ENCODE measurements around the gene USP17L29. TPM values are rescaled to one million over a fixed set of nuclear protein-coding genes. Genes with fewer than 3 reads are reported as not detected.
"Not testable (repeated sequence)": the region's sequence is repeated elsewhere in the genome, so short reads cannot be mapped to it uniquely, and the experiment has no call there.

USP17L29 gene
- total and polyA plus RNA-seq, 2 of the 8 experiments (the other 6 are each of a cell fraction or from before 2014, with no cell fraction given): not detected

DNA sequence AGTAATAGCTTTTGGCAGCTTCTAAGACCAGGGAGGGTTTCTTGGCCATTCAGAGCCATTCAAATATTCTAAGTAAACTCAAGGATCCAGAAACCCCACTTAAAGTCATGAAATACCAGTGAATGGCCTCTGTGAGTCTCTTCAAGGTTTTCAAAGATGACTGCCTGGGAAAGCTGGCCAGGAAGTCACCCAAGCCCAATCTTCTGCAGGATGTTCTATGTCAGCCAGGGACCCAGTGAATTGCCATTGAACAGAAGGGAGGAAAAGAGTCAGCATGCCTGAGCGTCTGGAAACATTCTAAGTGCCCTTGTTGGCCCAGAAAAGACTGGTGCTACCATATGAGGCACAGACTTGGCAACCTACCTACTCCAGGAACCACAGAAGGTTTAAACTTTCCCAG, 26.4 kb downstream of the USP17L29 start:
- H2BK12ac ChIP-seq (ENCODE audit: low read depth, low read length); H3K18ac ChIP-seq (ENCODE audit: extremely low read depth, low read length); H3K79me1 ChIP-seq (ENCODE audit: low read depth, low read length); FAIRE-seq; H3K9ac ChIP-seq (replicated peaks in 1 of 4; ENCODE audit: extremely low read depth in 1 of 4, low read depth in 3 of 4, low read length in 3 of 4); H3K79me2 ChIP-seq (ENCODE audit: control insufficient read depth in 1 of 2, insufficient read depth in 2 of 2, low read length in 2 of 2); H4K20me1 ChIP-seq (replicated peaks in 1 of 2; ENCODE audit: control insufficient read depth in 1 of 2, insufficient read depth in 2 of 2, low read length in 2 of 2); H3K36me3 ChIP-seq (ENCODE audit: control insufficient read depth in 2 of 4, insufficient read depth in 4 of 4, low read length in 3 of 4); H3K56ac ChIP-seq (replicated peaks; ENCODE audit: insufficient read length, low read depth, low read length); H4K5ac ChIP-seq (ENCODE audit: insufficient read length, low read depth, low read length); H2BK5ac ChIP-seq (ENCODE audit: low read depth, low read length); H3K23me2 ChIP-seq (ENCODE audit: low read depth, low read length); POLR2A ChIA-PET (ENCODE audit: partially characterized antibody); H3K4me1 ChIP-seq (replicated peaks in 1 of 4; ENCODE audit: control insufficient read depth in 3 of 4, insufficient read depth in 4 of 4, low read length in 3 of 4); H2BK15ac ChIP-seq (ENCODE audit: low read length); H2AFZ ChIP-seq (ENCODE audit: low read length); H3K27ac ChIP-seq (ENCODE audit: low read depth, low read length); H3K4me3 ChIP-seq (ENCODE audit: extremely low read depth in 1 of 4, insufficient read depth in 2 of 4, low read depth in 3 of 4, low read length in 4 of 4); DNase-seq (ENCODE audit: low read depth in 1 of 2, low spot score in 2 of 2); H2AK5ac ChIP-seq (ENCODE audit: low read depth, low read length); H4K91ac ChIP-seq (replicated peaks; ENCODE audit: insufficient read length, low read length); H2BK20ac ChIP-seq (ENCODE audit: low read length); H3K27me3 ChIP-seq (replicated peaks in 1 of 4; ENCODE audit: control insufficient read depth in 3 of 4, extremely low read depth in 1 of 4, insufficient read depth in 3 of 4, low read length in 3 of 4); H3K4me2 ChIP-seq (ENCODE audit: insufficient read depth in 1 of 2, low read depth in 2 of 2, low read length in 2 of 2); H2BK120ac ChIP-seq (replicated peaks; ENCODE audit: low read depth, low read length); CTCF ChIA-PET (ENCODE audit: partially characterized antibody); H4K8ac ChIP-seq (ENCODE audit: extremely low read depth, insufficient read depth, low read length); H3K23ac ChIP-seq (ENCODE audit: insufficient read length); H3K4ac ChIP-seq (replicated peaks; ENCODE audit: insufficient read length, low read depth, low read length); H3K14ac ChIP-seq (ENCODE audit: insufficient read length): not testable (repeated sequence)
- WGBS, 2 experiments (ENCODE audit: extremely low coverage in 1 of 2, insufficient coverage in 1 of 2, insufficient read length in 1 of 2, insufficient replicate concordance in 2 of 2, low coverage in 1 of 2, low lambda C conversion rate in 2 of 2, missing lambda C conversion rate in 1 of 2): 14% methylated on average over 1 of the region's 1 CpG; no CpG with 5 or more reads in 1 of the 2 experiments
- H3K9me3 ChIP-seq (ENCODE audit: insufficient read depth in 2 of 2, low read depth in 1 of 2, low read length in 1 of 2): peaks cover 10 to 48% of the 10 kb centered on the region in 2 experiments; a peak in 3 of 4 replicates
